GM21619 (cell line): Measurements from ENCODE around the gene CDH4.
"Not testable (repeated sequence)": the region's sequence is repeated elsewhere in the genome, so short reads cannot be mapped to it uniquely, and the experiment has no call there.

ENCODE experiments used
- ATAC-seq: cut with Tn5 transposase; IDR thresholded peaks from one replicate; pipeline ENCODE4 v1.9.1; 2021; ENCODE audit not compliant: unreplicated experiment

CDH4 gene

DNA sequence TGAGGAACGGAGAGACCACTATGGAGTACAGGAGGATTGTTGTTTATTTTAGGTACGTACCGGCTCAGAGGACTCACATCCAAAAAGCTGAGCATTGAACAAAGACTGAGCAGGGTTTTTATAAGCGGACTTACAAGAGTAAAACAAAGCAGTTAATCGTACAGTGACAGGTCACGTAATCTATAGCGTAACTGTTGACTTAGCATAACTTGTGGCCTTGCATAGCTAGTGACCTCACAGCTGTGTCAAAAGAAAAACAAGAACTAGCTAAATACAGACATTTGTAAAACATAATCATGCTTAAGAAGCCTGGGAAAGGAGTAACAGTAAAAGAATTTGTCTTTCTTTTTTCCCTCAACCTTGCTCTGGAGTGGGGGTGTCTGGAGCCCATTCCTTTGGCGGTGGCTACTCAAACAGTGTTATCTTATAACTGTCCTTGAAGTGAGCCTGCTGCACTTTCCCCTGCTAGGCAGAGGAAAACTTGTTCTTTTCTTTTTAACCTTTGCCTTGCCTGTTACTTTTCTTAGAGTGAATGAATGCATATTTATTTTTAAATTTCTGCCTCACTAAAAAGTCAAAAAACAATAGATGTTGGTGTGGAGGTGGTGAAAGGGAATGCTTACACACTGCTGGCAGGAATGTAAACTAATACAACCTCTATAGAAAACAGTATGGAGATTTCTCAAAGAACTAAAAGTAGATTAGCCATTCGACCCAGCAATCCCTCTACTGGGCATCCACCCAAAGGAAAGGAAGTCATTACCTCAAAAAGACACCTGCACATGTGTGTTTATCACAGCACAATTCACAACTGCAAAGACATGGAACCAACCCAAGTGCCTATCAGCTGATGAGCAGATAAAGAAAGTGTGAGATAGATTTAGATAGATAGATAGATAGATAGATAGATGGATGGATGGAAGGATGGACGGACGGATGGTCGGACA is 704.6 kb downstream of the CDH4 start:
- ATAC-seq, result no peak

DNA sequence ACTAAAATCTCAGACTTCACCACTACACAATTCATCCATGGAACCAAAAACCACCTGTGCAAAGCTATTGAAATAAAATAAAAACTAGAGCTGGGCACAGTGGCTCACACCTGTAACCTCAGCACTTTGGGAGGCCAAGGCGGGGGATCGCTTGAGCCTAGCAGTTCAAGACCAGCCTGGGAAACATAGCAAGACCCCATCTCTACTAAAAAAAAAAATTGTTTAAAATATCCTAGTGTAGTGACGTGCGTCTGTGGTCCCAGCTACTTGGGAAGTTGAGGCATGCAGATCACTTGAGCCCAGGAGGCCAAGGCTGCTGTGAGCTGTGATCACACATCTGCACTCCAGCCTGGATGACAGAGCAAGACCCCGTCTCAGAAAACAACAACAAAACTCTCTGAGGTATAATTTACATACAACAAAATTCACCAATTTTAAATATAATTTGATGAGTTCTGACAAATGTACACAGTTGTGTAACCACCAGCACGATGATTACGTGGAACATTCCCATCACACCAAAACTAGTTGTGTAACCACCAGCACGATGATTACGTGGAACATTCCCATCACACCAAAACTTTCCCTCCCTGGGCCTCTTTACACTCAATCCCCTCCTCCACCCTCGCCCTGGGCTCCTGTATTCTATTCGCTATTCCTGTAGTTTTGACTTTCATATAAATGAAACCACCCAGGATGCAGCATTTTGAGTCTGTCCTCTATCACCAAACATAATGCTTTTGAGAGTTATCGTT is 706.1 kb downstream of the CDH4 start:
- no peak for ATAC-seq

DNA sequence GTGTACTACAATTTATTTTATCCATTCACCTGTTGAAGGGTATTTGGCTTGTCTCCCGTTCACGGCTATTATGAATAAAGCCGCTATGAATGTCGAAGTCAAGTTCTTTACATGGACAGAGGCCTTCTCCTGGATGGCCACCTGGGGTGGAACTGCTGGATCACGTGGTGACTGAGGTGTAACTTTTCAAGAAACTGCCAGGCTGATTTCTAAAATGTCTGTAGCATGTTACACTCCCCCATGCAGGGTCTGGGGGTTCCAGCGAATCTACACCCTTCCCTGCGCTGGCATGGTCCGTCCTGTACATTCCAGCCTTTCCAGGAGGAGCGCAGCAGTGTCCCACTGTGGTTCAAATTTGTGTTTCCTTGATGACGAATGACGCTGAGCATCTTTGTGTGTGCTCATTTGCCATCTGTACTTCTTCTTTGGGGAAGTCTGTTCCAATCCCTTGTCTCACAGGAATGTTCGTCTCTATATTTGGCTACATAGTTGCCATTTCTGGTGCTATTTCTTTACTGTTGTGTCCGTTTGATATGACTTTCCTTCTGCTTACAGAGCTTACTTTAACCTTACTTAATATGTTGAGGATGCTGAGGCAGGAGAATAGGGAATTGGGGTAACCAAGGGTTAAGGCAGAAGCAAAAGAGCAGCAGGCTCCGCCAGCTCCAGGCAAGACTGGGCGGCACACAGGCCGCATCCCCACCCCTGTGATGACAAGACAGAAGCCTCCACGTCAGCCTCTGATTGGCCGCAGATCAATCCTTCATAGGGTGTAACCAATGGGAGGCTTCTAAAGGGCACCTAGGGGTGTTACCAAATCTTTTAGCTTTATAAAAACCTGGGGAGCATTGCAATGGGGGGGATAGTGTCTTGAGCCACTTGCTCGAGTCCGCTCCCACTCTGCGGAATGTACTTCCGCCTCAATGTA is 707.0 kb downstream of the CDH4 start:
- ATAC-seq, result no peak

DNA sequence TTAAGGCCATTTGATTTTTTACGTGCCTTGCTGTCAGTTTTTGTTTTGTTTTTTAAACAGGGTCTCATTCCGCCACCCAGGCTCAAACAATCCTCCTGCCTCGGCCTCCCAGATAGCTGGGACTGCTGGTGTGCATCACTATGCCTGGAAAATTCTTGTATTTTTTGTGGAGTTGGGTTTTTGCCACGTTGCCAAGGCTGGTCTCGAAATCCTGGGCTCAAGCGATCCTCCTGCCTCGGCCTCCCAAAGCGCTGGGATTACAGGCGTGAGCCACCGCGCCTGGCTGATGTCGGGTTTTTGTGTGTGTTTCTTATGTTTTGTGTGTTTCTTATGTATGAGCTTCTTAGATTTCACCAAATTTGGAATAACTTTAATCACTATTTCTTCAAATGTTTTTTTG is 708.8 kb downstream of the CDH4 start:
- ATAC-seq, result no peak

DNA sequence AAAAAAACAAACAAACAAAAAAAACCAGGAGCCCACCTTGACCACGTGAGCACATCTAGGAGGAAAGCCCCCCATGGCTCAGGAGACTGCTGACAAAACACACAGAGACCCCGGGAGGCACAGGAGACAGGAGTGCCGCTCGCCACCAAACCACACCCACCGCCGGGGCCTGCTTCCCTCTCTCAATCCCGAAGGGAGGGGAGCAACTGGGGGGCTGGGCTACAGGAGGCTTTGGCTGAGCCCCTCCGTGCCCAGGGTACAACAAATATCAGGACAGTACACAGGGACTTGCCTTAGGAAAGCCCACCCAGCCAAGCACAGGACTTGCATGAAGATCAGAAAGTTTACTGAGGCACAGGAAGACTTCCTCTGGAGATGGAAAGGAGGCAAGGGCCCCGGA is 711.1 kb downstream of the CDH4 start:
- no peak for ATAC-seq

DNA sequence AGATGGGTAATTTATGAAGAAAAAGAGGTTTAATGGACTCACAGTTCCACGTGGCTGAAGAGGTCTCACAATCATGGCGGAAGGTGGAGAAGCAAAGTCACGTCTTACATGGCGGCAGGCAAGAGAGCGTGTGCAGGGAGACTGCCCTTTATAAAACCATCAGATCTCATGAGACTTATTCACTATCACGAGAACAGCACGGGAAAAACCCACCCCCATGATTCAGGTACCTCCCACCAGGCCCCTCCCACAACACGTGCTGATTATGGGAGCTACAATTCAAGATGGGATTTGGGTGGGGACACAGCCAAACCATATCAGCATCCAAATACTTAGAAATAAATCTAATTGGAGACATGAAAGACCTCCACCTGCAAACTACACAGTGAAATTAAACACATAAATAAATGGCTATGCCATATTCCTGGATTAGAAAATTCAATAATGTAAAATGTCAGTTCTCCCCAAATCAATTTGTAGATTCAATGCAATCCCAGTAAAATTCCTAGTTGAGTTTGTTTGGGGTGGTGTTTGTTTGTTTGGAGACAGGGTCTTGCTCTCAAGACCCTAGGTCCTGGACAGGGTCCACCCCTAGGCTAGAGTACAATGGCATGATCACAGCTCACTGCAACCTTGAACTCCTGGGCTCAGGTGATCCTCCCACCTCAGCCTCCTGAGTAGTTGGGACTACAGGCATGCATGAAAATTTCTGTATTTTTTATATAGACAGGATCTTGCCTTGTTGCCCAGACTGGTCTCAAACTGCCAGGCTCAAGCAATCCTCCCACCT is 712.0 kb downstream of the CDH4 start:
- ATAC-seq, result no peak

DNA sequence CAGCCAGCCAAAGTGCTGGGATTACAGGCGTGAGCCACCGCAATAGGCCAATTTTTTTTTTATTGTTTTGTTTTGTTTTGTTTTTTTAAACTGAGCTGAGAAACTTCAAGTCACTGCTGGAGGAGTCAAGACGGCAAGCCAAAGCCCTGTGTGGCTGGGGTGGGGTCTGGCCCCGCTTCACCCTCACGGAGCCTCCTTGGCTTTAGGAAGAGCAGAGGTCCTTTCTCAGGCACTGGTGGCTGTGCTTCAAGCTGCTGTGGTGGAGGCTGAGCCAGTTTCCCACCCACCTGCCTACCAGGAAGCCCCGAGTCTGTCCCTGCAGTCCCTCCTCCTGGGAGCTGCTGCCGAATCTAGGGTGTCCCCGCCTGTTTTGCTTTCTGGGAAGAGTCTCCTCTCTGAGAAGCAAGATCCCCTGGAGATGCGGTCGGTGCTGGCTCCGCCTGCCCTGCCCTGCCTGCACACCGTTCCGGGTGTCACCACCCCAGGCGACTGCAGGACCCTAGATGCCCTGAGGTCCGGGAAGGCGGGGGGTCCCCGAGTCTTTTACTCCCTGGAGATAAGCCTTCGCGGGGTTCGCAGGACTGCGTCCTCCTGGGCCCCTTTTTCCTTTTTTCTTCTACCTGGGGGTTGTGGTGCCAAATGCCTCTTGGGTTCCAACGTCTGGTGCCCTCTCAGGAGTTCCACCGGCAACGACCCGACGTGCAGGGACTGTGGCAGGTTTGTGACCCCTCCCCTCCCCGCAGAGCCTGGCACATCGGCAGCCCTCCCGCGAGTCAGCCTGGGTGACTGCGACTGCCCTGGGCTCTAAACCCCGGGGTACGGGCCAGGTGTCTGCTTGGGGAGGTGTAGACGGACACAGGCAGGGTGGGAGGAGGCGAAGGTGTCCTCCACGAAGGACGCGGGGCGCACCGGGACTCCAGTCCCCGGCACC is 712.9 kb downstream of the CDH4 start:
- no peak for ATAC-seq

DNA sequence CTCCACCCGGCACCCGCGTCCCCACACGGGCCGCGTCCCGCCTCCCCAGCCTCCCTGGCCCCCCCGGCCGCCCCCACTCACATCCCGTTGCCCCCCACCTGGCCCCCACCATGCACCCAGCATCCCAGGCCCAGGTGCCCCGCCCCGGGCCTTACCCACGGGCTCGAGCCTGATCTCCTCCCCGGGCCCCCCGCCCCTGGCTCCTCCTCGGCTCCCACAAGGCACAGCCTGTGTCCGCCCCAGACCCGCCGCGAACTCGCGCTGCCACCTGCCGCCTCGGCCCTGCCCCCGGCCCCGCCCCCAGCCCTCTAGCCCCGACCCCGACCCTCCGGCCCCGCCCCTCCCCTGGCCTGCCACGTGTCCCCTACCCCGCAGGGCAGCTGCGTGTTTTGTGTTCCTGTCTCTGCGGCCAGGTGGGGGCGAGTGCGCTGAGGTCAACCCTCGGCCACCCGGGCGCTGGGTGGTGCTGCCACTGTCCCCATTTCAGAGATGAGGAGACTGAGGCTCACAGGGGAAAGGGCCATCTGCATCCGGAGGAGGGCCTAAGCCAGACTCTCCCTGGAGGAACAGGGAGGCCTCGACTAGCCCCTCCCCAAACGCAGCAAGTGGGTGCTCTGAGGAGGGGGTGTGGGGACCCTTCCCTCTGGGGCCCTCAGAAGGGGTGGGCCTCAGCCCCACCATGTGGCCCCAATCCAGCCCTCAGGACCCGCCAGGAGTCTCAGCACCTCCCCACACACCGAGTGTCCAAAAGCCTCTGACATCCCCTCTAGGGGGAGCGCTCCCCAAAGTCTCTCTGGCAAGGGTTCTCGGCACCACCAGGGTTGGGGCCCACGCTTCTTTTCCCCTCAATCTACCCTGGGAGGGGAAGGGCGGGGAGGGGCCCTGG is 713.8 kb downstream of the CDH4 start:
- ATAC-seq, result no peak

DNA sequence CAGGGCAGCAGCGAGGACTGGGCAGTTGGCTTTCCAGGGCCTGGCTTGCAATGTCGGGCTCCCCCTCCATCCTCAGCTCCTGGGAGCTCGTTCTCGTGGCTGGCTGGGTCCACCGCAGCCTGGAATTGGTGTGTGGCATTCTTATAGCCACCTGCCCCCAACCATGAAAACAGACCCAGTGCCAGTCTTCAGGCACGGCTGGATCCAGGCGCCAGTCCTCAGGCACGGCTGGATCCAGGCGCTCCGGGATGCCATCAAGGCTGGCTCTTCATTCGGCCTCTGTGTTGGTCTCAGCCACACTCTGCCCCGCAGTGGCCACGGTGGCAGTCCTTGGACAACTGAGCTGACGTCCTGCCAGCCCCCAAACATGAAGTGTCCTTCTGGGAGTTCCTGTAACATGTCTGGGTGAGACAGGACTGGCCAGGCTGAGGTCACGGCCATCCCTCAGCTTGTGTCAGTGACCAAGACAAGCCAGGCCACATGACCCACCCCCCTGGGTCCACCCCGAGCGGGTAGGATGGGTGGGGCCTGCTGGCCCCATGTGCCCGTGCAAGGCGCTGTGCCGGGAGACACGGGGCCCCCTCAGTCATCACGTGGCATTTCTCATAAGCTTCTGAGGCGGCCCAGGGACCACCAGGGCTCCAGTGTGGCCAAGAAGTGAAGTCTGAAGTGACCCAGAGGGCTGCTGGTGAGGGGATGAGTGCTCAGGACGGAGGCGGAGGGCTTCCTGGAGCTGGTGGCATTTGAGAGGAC is 714.6 kb downstream of the CDH4 start:
- no peak for ATAC-seq

DNA sequence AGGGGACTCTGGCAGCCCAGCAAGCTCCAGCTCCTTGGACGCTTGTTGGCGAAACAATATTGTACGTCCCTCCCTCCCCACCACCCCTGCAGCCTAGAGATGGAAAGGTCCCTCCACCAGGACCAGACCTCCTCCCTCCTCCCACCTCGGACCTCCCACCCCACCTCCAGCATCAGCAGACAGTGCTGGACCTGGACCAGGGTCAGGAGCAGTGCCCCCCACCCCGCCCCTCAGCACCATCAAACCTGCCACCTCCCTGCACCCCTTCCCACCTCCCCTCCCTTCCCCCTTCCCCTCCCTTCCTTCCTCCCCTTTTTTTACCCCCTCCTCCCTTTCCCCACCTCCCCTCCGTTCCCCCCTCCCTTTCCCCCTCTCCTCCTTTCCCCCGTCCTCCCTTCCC is 715.2 kb downstream of the CDH4 start:
- no peak for ATAC-seq

DNA sequence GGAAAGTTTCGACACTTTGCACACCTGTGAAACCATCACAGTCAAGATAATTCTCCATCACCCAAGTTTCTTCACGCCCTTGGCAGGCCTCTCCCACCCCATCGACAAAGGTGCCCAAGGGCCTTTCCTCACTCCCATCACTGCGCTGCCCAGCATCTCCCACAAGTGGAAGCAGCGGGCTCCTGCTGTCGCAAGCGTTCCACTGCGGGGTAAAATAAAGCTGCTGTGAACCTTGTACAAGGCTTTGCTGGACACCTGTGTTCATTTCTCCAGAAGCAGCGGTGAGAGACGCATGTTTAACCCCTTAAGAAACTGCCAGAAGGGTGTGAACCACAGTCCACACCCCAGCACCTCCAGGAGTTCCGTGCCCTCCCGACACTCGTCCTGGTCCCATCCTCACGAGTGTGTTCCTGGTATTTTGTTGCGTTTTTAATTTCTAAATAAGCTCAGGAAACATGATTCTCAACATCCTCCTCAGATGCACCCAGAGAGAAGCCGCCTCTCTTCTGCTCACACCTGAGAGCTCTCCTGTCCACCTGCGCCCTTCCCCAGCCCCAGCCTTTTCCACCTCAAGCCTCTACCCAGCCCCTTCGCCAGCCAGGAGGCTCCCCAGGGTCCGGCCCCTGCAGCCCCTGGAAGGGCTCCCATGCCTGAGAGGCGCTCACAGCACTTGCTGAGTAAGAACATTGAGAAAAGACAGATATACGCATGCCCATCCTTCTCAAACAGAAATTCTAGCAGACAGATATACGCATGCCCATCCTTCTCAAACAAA is 716.2 kb downstream of the CDH4 start:
- ATAC-seq, result no peak

DNA sequence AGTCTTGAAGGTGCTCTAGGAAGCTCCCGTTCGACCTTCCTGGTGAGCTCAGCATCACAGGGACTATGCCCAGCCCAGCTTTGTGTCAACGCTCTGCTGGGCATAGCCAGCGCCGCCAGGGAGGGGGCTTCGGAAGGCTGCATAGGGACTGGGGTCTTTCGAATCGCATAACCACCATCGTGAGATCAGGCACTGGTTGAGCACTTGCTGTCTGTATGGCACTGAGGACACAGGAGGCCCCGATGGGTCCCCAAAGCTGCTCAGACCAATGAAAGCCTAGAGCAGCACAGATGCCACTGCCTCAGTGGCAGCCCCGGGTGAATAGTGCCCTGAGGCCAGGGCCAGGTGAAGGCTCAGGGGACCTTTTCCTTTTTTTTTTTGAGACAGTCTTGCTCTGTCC is 716.9 kb downstream of the CDH4 start:
- no peak for ATAC-seq

DNA sequence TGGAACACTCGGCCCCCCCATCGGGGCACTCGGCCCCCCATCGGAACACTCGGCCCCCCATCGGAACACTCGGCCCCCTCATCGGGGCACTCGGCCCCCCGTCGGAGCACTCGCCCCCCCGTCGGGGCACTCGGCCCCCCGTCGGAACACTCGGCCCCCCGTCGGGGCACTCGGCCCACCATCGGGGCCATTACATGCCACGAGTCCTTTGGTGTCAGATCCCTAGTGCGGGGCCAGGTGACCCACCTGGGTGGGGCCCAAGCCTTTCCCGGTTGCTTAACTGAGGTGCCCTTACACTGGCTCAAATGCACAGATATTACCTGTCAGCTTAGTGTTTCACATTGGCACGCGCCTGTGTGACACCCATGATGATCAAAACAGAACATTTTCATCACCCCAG is 717.7 kb downstream of the CDH4 start:
- ATAC-seq, result no peak

DNA sequence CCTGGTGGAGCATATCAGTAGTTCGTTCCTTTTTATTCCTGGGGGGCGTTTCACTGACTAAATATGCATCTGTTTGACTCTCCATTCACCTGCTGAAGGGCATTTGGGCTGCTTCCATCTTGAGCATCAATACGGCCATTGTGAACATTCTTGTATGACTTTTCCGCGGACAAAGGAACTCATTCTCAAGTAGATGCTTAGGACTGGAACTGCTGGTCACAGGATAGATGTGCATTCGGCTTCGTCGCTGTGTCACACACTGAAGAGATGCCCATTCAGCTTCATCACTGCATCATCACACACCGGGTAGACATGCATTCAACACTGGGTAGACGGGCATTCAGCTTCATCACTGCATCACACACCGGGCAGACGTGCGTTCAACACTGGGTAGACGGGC is 718.3 kb downstream of the CDH4 start:
- ATAC-seq, result no peak

DNA sequence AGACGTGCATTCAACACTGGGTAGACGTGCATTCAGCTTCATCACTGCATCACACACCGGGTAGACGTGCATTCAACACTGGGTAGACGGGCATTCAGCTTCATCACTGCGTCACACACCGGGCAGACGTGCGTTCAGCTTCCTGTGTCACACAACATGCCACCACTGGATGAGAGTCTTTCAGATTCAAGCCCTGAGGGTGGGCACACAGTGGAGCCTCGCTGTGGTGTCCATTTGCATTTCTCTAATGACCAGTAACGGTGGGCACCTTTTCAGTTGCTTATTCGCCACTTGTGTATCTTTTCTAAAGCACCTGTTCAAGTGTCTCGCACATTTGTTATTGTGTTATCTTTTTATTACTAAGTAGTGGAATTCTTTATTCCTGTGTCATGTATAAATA is 719.5 kb downstream of the CDH4 start:
- not testable (repeated sequence) for ATAC-seq

DNA sequence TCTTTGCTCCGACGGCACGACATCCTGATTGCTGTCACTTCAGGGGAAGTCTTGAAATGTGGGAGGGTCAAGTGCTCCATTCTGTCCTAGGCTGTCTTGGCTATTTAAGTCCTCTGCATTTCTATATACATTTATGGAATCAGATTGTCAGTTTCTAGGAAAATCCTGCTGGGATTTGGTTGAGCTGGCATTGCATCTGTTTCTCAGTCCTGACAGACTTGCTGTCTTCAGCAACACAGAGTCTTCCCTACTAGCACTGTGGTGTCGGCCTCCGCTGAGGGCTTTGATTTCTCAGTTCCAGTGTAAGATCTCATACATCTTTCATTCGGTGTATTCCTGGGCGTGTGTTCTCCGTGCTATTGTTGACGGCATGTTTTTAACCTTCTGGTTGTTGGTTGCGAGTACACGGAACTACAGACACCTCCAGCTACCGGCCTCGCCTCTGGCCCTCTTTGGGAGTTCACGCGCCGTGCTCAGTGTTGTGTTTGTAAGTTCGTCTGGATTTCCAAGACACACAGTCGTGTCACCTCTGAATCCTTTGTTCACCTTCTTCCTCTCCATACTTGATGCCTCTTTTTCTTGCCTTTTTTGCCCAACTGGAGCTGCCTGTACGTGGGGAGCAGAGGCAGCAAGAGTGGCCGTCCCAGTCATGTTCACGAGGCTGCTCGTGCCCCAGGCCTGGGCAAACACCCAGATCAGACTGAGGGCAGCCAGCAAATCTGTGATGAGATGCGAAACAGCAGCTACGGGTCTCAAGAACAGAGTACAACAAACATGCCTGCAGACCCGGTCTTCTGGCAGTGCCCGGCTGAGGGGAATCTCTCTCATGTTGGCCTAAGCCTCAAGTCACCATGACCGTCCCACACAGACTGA is 720.8 kb downstream of the CDH4 start:
- no peak for ATAC-seq
